Nephron progenitor cell (in vitro differentiated cells): Measurements from ENCODE around the gene TTC33.

ENCODE experiments used
- DNase-seq: peaks from one replicate; pipeline ENCODE4 v3.0.0; 2021
- H3K27ac Mint-ChIP-seq: 2 replicates; pipeline ENCODE4 v1.8.0; 2021; ENCODE audit warnings: mild to moderate bottlenecking, moderate library complexity, mixed read lengths
- H3K27me3 Mint-ChIP-seq: 2 replicates; pipeline ENCODE4 v1.8.0; 2021; ENCODE audit warnings: mild to moderate bottlenecking, low read depth, mixed read lengths; ENCODE audit not compliant: poor library complexity
- H3K36me3 Mint-ChIP-seq: 2 replicates; pipeline ENCODE4 v1.8.0; 2021; ENCODE audit warnings: low read depth, mixed read lengths
- H3K4me1 Mint-ChIP-seq: 2 replicates; pipeline ENCODE4 v1.8.0; 2021; ENCODE audit warnings: mixed read lengths
- H3K4me3 Mint-ChIP-seq: 2 replicates; pipeline ENCODE4 v1.8.0; 2021; ENCODE audit warnings: mild to moderate bottlenecking, moderate library complexity, mixed read lengths
- H3K9me3 Mint-ChIP-seq: 2 replicates; pipeline ENCODE4 v1.8.0; 2021; ENCODE audit warnings: mild to moderate bottlenecking, moderate library complexity, mixed read lengths
- TF ChIP-seq, protein P1 (sequence below): fragments of 200-600 bp; sonication (generic); IDR thresholded peaks from 2 replicates; pipeline ENCODE4 v1.5.0; 2021; ENCODE audit warnings: antibody characterized with exemption

Gene TTC33

GRCh38 chr5:40486437-40487275 is 269.1 kb downstream of the TTC33 start:
- peaks cover 3% of the 10 kb centered on the region for H3K27me3 Mint-ChIP-seq
- H3K27ac Mint-ChIP-seq: no peak overlapping the region
- H3K9me3 Mint-ChIP-seq: no peaks in the 10 kb centered on the region
- no peaks in the 10 kb centered on the region for H3K4me1 Mint-ChIP-seq
- no peak overlapping the region for H3K4me3 Mint-ChIP-seq
- TF ChIP-seq, protein P1, sequence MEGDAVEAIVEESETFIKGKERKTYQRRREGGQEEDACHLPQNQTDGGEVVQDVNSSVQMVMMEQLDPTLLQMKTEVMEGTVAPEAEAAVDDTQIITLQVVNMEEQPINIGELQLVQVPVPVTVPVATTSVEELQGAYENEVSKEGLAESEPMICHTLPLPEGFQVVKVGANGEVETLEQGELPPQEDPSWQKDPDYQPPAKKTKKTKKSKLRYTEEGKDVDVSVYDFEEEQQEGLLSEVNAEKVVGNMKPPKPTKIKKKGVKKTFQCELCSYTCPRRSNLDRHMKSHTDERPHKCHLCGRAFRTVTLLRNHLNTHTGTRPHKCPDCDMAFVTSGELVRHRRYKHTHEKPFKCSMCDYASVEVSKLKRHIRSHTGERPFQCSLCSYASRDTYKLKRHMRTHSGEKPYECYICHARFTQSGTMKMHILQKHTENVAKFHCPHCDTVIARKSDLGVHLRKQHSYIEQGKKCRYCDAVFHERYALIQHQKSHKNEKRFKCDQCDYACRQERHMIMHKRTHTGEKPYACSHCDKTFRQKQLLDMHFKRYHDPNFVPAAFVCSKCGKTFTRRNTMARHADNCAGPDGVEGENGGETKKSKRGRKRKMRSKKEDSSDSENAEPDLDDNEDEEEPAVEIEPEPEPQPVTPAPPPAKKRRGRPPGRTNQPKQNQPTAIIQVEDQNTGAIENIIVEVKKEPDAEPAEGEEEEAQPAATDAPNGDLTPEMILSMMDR: no peak
- H3K36me3 Mint-ChIP-seq: no peaks in the 10 kb centered on the region
- DNase-seq: no peak

- no peak for DNase-seq
- Mint-ChIP-seq H3K9me3 (no peaks in the 10 kb centered on the region), H3K4me3 (no peak overlapping the region), H3K27me3 (peaks cover 3% of the 10 kb centered on the region), H3K27ac (peak overlapping the region; percentile 61), H3K36me3 (no peaks in the 10 kb centered on the region), H3K4me1 (no peaks in the 10 kb centered on the region)
- TF ChIP-seq, protein P1: no peak
Measured at GRCh38 chr5:40485021-40485998, 270.5 kb downstream of the TTC33 start.

DNA sequence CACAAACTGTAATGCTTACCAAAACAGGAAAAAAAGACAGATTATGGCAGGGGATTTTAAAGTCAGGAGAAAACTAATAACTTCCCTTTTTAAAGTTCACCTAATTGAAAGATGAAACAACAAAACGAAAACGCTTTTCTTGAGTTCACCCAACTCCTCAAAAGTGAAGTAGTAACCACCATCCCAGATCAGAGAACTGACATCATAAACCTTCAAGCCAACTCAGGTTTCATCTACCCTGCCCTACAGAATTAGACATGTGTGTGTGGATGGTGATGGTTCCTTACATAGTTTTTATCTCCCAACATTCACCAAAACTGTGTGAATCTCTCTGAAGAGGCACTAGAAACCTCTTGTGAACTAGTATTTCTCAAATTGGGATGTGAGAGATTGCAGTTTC is 271.3 kb downstream of the TTC33 start:
- no peaks in the 10 kb centered on the region for H3K9me3 Mint-ChIP-seq
- H3K36me3 Mint-ChIP-seq: no peaks in the 10 kb centered on the region
- H3K4me3 Mint-ChIP-seq: no peak overlapping the region
- no peaks in the 10 kb centered on the region for H3K4me1 Mint-ChIP-seq
- H3K27ac Mint-ChIP-seq: no peak overlapping the region
- H3K27me3 Mint-ChIP-seq: peaks cover 3% of the 10 kb centered on the region
- no peak for DNase-seq
- TF ChIP-seq, protein P1: no peak

GRCh38 chr5:40483316-40483715 is 272.4 kb downstream of the TTC33 start:
- H3K9me3 Mint-ChIP-seq: no peaks in the 10 kb centered on the region

GRCh38 chr5:40481241-40481640 is 274.5 kb downstream of the TTC33 start:
- TF ChIP-seq, protein P1: no peak
- H3K36me3 Mint-ChIP-seq: no peaks in the 10 kb centered on the region
- no peaks in the 10 kb centered on the region for H3K9me3 Mint-ChIP-seq
- no peak for DNase-seq
- no peak overlapping the region for H3K27ac Mint-ChIP-seq
- H3K27me3 Mint-ChIP-seq: peaks cover 5% of the 10 kb centered on the region
- no peak overlapping the region for H3K4me3 Mint-ChIP-seq
- no peaks in the 10 kb centered on the region for H3K4me1 Mint-ChIP-seq

More at GRCh38 chr5:40483316-40483715, 272.4 kb downstream of the TTC33 start:
- peaks cover 5% of the 10 kb centered on the region for H3K27me3 Mint-ChIP-seq
- TF ChIP-seq, protein P1: no peak
- DNase-seq: no peak
- no peak overlapping the region for H3K27ac Mint-ChIP-seq
- no peaks in the 10 kb centered on the region for H3K36me3 Mint-ChIP-seq
- no peak overlapping the region for H3K4me3 Mint-ChIP-seq
- H3K4me1 Mint-ChIP-seq: no peaks in the 10 kb centered on the region
